Skeletal muscle satellite cell (primary cell): Measurements from ENCODE around the gene TSC22D2.

Experiments used
- H3K27me3 ChIP-seq: 2 replicates; pipeline ENCODE4 v1.7.0; 2013; ENCODE audit warnings: low read length; ENCODE audit not compliant: control insufficient read depth, insufficient read depth
- H3K36me3 ChIP-seq: 2 replicates; pipeline ENCODE4 v1.7.0; 2013; ENCODE audit warnings: mild to moderate bottlenecking, control low read depth, low read length; ENCODE audit not compliant: insufficient read depth
- H3K4me1 ChIP-seq: 2 replicates; pipeline ENCODE4 v1.7.0; 2013; ENCODE audit warnings: low read length; ENCODE audit not compliant: control insufficient read depth, insufficient read depth
- H3K4me2 ChIP-seq: 2 replicates; pipeline ENCODE4 v1.7.0; 2013; ENCODE audit warnings: mild to moderate bottlenecking, low read length
- H3K4me3 ChIP-seq: 2 replicates; pipeline ENCODE4 v1.7.0; 2013; ENCODE audit warnings: low read length
- H3K9ac ChIP-seq: 2 replicates; pipeline ENCODE4 v1.7.0; 2013; ENCODE audit warnings: mild to moderate bottlenecking, low read depth, low read length, moderate library complexity
- H3K9me3 ChIP-seq: replicated peaks from 2 replicates; pipeline ENCODE4 v1.7.0; 2013; ENCODE audit warnings: mild to moderate bottlenecking, control low read depth, low read length

The TSC22D2 gene

GRCh38 chr3:150414959-150415358, 6.9 kb downstream of the TSC22D2 start:
- Histone ChIP-seq H3K27me3 (no peaks in the 10 kb centered on the region), H3K4me1 (peaks cover 46% of the 10 kb centered on the region), H3K4me2 (peak overlapping the region; percentile 83), H3K9me3 (no peaks in the 10 kb centered on the region), H3K9ac (peak overlapping the region; percentile 97), H3K4me3 (peak overlapping the region; percentile 98), H3K36me3 (peaks cover 38% of the 10 kb centered on the region)

- H3K27me3 ChIP-seq, result no peaks in the 10 kb centered on the region
- peaks cover 21% of the 10 kb centered on the region for H3K36me3 ChIP-seq
- no peak overlapping the region for H3K9ac ChIP-seq
- no peaks in the 10 kb centered on the region for H3K9me3 ChIP-seq
- no peak overlapping the region for H3K4me3 ChIP-seq
- peaks cover 56% of the 10 kb centered on the region for H3K4me1 ChIP-seq
- H3K4me2 ChIP-seq, result peak overlapping the region; percentile 50
These were observed 11.2 kb downstream of the TSC22D2 start for GRCh38 chr3:150419076-150419868.

- Histone ChIP-seq H3K4me1 (peaks cover 50% of the 10 kb centered on the region), H3K4me3 (no peak overlapping the region)
These were observed 11.9 kb downstream of the TSC22D2 start for GRCh38 chr3:150419959-150420358.

GRCh38 chr3:150421256-150421655, 13.2 kb downstream of the TSC22D2 start:
- Histone ChIP-seq H3K36me3 (peaks cover 16% of the 10 kb centered on the region), H3K27me3 (no peaks in the 10 kb centered on the region), H3K4me3 (no peak overlapping the region), H3K4me1 (peaks cover 38% of the 10 kb centered on the region), H3K9me3 (no peaks in the 10 kb centered on the region), H3K4me2 (no peak overlapping the region), H3K9ac (no peak overlapping the region)

More at GRCh38 chr3:150419959-150420358, 11.9 kb downstream of the TSC22D2 start:
- Histone ChIP-seq H3K9ac (no peak overlapping the region), H3K36me3 (peaks cover 21% of the 10 kb centered on the region), H3K4me2 (peak overlapping the region; percentile 50), H3K9me3 (no peaks in the 10 kb centered on the region), H3K27me3 (no peaks in the 10 kb centered on the region)

GRCh38 chr3:150421799-150422548, 13.9 kb downstream of the TSC22D2 start:
- Histone ChIP-seq H3K9ac (no peak overlapping the region), H3K4me2 (no peak overlapping the region), H3K36me3 (peaks cover 15% of the 10 kb centered on the region), H3K9me3 (no peaks in the 10 kb centered on the region), H3K27me3 (no peaks in the 10 kb centered on the region), H3K4me3 (no peak overlapping the region), H3K4me1 (peaks cover 34% of the 10 kb centered on the region)

GRCh38 chr3:150422907-150423306, 14.8 kb downstream of the TSC22D2 start:
- no peaks in the 10 kb centered on the region for H3K9me3 ChIP-seq
- H3K27me3 ChIP-seq, result no peaks in the 10 kb centered on the region
- H3K36me3 ChIP-seq, result peaks cover 16% of the 10 kb centered on the region
- no peak overlapping the region for H3K9ac ChIP-seq
- H3K4me1 ChIP-seq, result peaks cover 26% of the 10 kb centered on the region
- no peak overlapping the region for H3K4me2 ChIP-seq
- no peak overlapping the region for H3K4me3 ChIP-seq

GRCh38 chr3:150423761-150424160, 15.7 kb downstream of the TSC22D2 start:
- Histone ChIP-seq H3K9ac (no peak overlapping the region), H3K9me3 (no peaks in the 10 kb centered on the region), H3K4me1 (peaks cover 26% of the 10 kb centered on the region), H3K27me3 (no peaks in the 10 kb centered on the region), H3K4me2 (no peak overlapping the region), H3K4me3 (no peak overlapping the region), H3K36me3 (peaks cover 16% of the 10 kb centered on the region)

GRCh38 chr3:150426292-150426691, 18.2 kb downstream of the TSC22D2 start:
- Histone ChIP-seq H3K4me3 (no peak overlapping the region), H3K36me3 (peaks cover 22% of the 10 kb centered on the region), H3K27me3 (no peaks in the 10 kb centered on the region), H3K4me2 (no peak overlapping the region), H3K9ac (no peak overlapping the region), H3K4me1 (peaks cover 12% of the 10 kb centered on the region), H3K9me3 (no peaks in the 10 kb centered on the region)

- Histone ChIP-seq H3K36me3 (peaks cover 16% of the 10 kb centered on the region), H3K4me2 (no peak overlapping the region), H3K4me3 (no peak overlapping the region), H3K27me3 (no peaks in the 10 kb centered on the region), H3K4me1 (peaks cover 4% of the 10 kb centered on the region), H3K9ac (no peak overlapping the region), H3K9me3 (no peaks in the 10 kb centered on the region)
These were observed 20.5 kb downstream of the TSC22D2 start for GRCh38 chr3:150428562-150428961.

GRCh38 chr3:150429767-150430671, 21.9 kb downstream of the TSC22D2 start:
- H3K27me3 ChIP-seq, result no peaks in the 10 kb centered on the region
- no peak overlapping the region for H3K4me2 ChIP-seq
- no peaks in the 10 kb centered on the region for H3K9me3 ChIP-seq
- no peak overlapping the region for H3K9ac ChIP-seq
- H3K36me3 ChIP-seq, result peaks cover 13% of the 10 kb centered on the region
- peaks cover 8% of the 10 kb centered on the region for H3K4me1 ChIP-seq
- H3K4me3 ChIP-seq, result no peak overlapping the region

- no peaks in the 10 kb centered on the region for H3K9me3 ChIP-seq
- peaks cover 8% of the 10 kb centered on the region for H3K4me1 ChIP-seq
- no peak overlapping the region for H3K9ac ChIP-seq
- no peaks in the 10 kb centered on the region for H3K27me3 ChIP-seq
- peaks cover 6% of the 10 kb centered on the region for H3K36me3 ChIP-seq
- no peak overlapping the region for H3K4me2 ChIP-seq
- no peak overlapping the region for H3K4me3 ChIP-seq
These were observed 25.2 kb downstream of the TSC22D2 start for GRCh38 chr3:150433347-150433746.
